SU-DHL-6 (cell line): ENCODE data around the gene AGO1.

Experiments
- H2AFZ ChIP-seq: fragments of 200-600 bp; sonication (generic); 2 replicates; pipeline ENCODE4 v1.6.1; 2014; ENCODE audit warnings: low read depth, mild to moderate bottlenecking, moderate library complexity, mixed read lengths, antibody characterized with exemption, low read length; ENCODE audit not compliant: severe bottlenecking
- H3F3A ChIP-seq: fragments of 200-600 bp; shearing (Covaris generic); 2 replicates; pipeline ENCODE4 v1.6.0; 2016; ENCODE audit warnings: antibody characterized with exemption, mild to moderate bottlenecking; ENCODE audit not compliant: insufficient read depth
- H3K27ac ChIP-seq: fragments of 200-600 bp; sonication (generic); 2 replicates; pipeline ENCODE4 v1.5.1; 2016; ENCODE audit warnings: low read depth, mild to moderate bottlenecking, low read length, moderate library complexity, mixed read lengths
- H3K27me3 ChIP-seq: fragments of 200-600 bp; sonication (generic), shearing (Covaris generic); 2 replicates; pipeline ENCODE4 v1.6.0; 2014; ENCODE audit warnings: mild to moderate bottlenecking, low read length
- H3K36me3 ChIP-seq: fragments of 200-600 bp; sonication (generic); 2 replicates; pipeline ENCODE4 v1.6.1; 2014; ENCODE audit warnings: mild to moderate bottlenecking, low read length, mixed read lengths
- H3K4me2 ChIP-seq: fragments of 300-600, 200-600 bp; shearing (Covaris generic), sonication (generic); 2 replicates; pipeline ENCODE4 v1.6.0; 2014; ENCODE audit warnings: low read length, low read depth, mild to moderate bottlenecking; ENCODE audit not compliant: poor library complexity, severe bottlenecking
- H3K4me3 ChIP-seq: fragments of 200-600 bp; sonication (generic); 2 replicates; pipeline ENCODE4 v1.5.1; 2014; ENCODE audit warnings: antibody characterized with exemption, low read length, mild to moderate bottlenecking, mixed read lengths; ENCODE audit not compliant: insufficient read depth, poor library complexity, severe bottlenecking
- H3K79me2 ChIP-seq: fragments of 200-600 bp; sonication (generic); 2 replicates; pipeline ENCODE4 v1.6.1; 2014; ENCODE audit warnings: mild to moderate bottlenecking, low read length, moderate library complexity; ENCODE audit not compliant: insufficient read depth
- H3K9ac ChIP-seq: fragments of 200-600 bp; sonication (generic); 2 replicates; pipeline ENCODE4 v1.7.0; 2014; ENCODE audit warnings: mild to moderate bottlenecking, low read length
- H3K9me2 ChIP-seq: fragments of 200-600 bp; sonication (generic); replicated peaks from 2 replicates; pipeline ENCODE4 v1.6.1; 2014; ENCODE audit warnings: low read length; ENCODE audit not compliant: insufficient read depth
- H3K9me3 ChIP-seq: fragments of 200-600 bp; sonication (generic); 2 replicates; pipeline ENCODE4 v1.6.1; 2014; ENCODE audit warnings: low read length, mixed read lengths; ENCODE audit not compliant: insufficient read depth
- H4K20me1 ChIP-seq: fragments of 200-600 bp; sonication (generic); 2 replicates; pipeline ENCODE4 v1.6.1; 2014; ENCODE audit warnings: low read depth, mild to moderate bottlenecking, antibody characterized with exemption, low read length, moderate library complexity, mixed read lengths
- CTCF ChIP-seq: fragments of 200-600 bp; sonication (generic); IDR thresholded peaks from one replicate; pipeline ENCODE4 v1.5.1; 2017; ENCODE audit warnings: antibody characterized with exemption, mild to moderate bottlenecking, low read length, moderate library complexity; ENCODE audit not compliant: insufficient read depth, poor library complexity, severe bottlenecking
- EZH2phosphoT487 ChIP-seq: fragments of 200-600 bp; sonication (generic), shearing (Covaris generic); conservative IDR thresholded peaks from 2 replicates; pipeline ENCODE4 v1.6.1; 2018; ENCODE audit warnings: mild to moderate bottlenecking, antibody characterized with exemption, low read length, moderate library complexity, mixed read lengths

AGO1 gene

DNA sequence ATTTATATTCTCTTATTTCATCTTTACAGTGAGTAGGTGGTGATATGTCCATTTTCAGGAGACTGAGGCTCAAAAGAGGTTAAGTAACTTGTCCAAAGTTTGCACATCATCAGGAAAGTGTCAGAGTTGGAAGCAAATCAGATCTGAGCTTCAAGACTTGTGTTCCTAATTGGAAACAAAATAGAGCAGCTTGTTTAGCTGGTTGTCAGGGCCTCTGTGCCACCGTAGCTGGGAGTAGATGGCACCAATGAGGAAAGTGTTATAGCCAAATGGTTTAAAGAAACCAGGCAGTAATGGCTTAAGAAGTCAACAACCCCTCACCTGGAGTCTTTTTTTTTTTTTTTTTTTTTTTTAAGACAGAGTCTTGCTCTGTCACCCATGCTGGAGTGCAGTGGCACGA, 19.7 kb downstream of the AGO1 start:
- no peak overlapping the region for H3K9ac ChIP-seq
- H3F3A ChIP-seq, result no peaks in the 10 kb centered on the region
- no peak for TF ChIP-seq EZH2phosphoT487
- H3K27ac ChIP-seq, result no peak overlapping the region
- no peaks in the 10 kb centered on the region for H3K9me2 ChIP-seq
- H4K20me1 ChIP-seq, result no peaks in the 10 kb centered on the region
- H3K36me3 ChIP-seq, result peaks cover 8% of the 10 kb centered on the region
- no peaks in the 10 kb centered on the region for H3K9me3 ChIP-seq
- H2AFZ ChIP-seq, result no peak overlapping the region
- H3K4me2 ChIP-seq, result no peak overlapping the region
- H3K79me2 ChIP-seq, result no peaks in the 10 kb centered on the region
- H3K4me3 ChIP-seq, result no peak overlapping the region
- no peaks in the 10 kb centered on the region for H3K27me3 ChIP-seq

DNA sequence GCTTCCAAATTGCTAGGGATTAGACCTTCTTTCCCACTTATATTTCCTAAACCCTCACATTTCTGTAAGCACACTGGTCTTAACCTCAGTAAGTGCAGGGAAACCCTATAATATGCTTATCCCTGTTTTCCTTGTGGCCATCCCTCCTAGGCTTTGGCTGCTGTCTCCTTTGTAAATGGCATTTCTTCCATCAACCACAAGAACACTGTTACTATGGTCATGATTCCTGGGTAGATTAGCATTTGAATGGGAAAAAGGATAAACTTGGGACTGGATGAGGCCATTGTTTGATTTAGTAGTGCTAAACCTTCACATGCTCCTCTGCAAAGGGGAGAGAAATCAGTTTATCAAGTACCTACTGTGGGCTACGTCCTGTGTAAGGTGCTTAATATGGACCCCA, 31.7 kb downstream of the AGO1 start:
- H3K79me2 ChIP-seq, result no peaks in the 10 kb centered on the region
- H2AFZ ChIP-seq, result no peak overlapping the region
- no peak overlapping the region for H3K4me3 ChIP-seq
- H4K20me1 ChIP-seq, result no peaks in the 10 kb centered on the region
- TF ChIP-seq CTCF (no peak), EZH2phosphoT487 (no peak)
- no peak overlapping the region for H3K27ac ChIP-seq
- H3K27me3 ChIP-seq, result no peaks in the 10 kb centered on the region
- no peaks in the 10 kb centered on the region for H3F3A ChIP-seq
- H3K36me3 ChIP-seq, result peaks cover 8% of the 10 kb centered on the region
- no peak overlapping the region for H3K9ac ChIP-seq
- no peak overlapping the region for H3K4me2 ChIP-seq
- no peaks in the 10 kb centered on the region for H3K9me2 ChIP-seq
- H3K9me3 ChIP-seq, result no peaks in the 10 kb centered on the region

GRCh38 chr1:35915693-35916092, 32.7 kb downstream of the AGO1 start:
- Histone ChIP-seq H3K4me3 (no peak overlapping the region), H4K20me1 (no peaks in the 10 kb centered on the region), H3K4me2 (no peak overlapping the region), H3K79me2 (no peaks in the 10 kb centered on the region), H2AFZ (no peak overlapping the region), H3K9me2 (no peaks in the 10 kb centered on the region), H3K36me3 (peaks cover 6% of the 10 kb centered on the region; the same call in 1 of the 2 replicates), H3K9me3 (no peaks in the 10 kb centered on the region), H3K27me3 (no peaks in the 10 kb centered on the region), H3F3A (no peaks in the 10 kb centered on the region), H3K27ac (no peak overlapping the region), H3K9ac (no peak overlapping the region)
- TF ChIP-seq EZH2phosphoT487 (no peak), CTCF (no peak)

DNA sequence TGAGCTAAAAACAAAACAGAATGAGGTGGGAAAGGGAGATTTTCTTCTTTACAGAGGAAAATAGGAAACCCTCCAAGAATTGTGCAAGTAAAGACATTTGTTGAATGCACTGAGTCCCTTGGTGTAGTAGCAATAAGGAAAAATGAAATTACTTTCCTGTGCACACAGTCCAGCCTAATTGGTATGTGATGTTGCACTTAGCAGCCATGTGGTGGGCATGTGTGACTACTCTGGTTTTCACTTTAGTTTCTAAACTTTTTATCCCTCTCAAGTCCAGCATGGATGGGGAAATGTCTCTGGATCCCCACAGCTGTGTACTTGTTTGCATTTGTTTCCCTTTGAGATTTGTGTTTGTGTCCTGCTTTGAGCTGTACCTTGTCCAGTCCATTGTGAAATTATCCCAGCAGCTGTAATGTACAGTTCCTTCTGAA, 40.8 kb downstream of the AGO1 start:
- Histone ChIP-seq H3K9ac (no peak overlapping the region), H3K4me2 (no peak overlapping the region), H3K36me3 (no peaks in the 10 kb centered on the region), H3F3A (peaks cover 2% of the 10 kb centered on the region; the same call in 1 of the 2 replicates), H3K9me3 (no peaks in the 10 kb centered on the region), H3K9me2 (no peaks in the 10 kb centered on the region), H4K20me1 (no peaks in the 10 kb centered on the region), H3K27me3 (no peaks in the 10 kb centered on the region), H2AFZ (no peak overlapping the region), H3K27ac (peak overlapping the region; percentile 79; the same call in 1 of the 2 replicates), H3K79me2 (no peaks in the 10 kb centered on the region), H3K4me3 (no peak overlapping the region)
- TF ChIP-seq EZH2phosphoT487, result no peak
